HFF-Myc (cell line): ENCODE measurements around the gene SNX25.

Experiments used
- DNase-seq: peaks from one replicate; pipeline ENCODE4 v3.0.0-alpha.2; 2011; ENCODE audit warnings: low read depth; ENCODE audit errors: extremely low read depth
- H3K4me3 ChIP-seq: replicated peaks from 2 replicates; pipeline ENCODE4 v1.5.1; 2011; ENCODE audit warnings: low read depth, mild to moderate bottlenecking, control low read depth, low read length
- TF ChIP-seq, protein P1 (sequence below): IDR thresholded peaks from 2 replicates; pipeline ENCODE4 v1.5.1; 2012; ENCODE audit warnings: mild to moderate bottlenecking, low read depth, low read length, control low read depth; ENCODE audit errors: missing control alignments

The SNX25 gene

DNA sequence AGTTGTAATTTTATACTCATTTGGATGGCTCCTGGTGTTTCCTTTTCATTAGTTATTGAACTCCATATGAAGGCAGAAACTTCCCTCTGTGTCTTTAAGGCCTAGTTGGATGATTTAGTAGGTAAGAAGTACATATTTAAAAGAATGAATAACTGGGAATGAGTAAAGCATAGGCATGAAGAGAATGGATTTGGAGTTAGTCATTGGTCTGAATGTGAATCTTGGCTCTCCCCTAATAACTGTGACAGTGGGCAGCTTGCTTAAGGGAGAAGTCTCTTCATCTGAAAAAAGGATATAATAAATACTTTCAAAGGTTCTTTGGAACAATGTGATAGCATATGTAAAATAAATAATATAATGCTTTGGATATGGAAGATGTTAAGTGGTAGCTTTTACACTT is 13.2 kb downstream of the SNX25 start:
- TF ChIP-seq, protein P1, sequence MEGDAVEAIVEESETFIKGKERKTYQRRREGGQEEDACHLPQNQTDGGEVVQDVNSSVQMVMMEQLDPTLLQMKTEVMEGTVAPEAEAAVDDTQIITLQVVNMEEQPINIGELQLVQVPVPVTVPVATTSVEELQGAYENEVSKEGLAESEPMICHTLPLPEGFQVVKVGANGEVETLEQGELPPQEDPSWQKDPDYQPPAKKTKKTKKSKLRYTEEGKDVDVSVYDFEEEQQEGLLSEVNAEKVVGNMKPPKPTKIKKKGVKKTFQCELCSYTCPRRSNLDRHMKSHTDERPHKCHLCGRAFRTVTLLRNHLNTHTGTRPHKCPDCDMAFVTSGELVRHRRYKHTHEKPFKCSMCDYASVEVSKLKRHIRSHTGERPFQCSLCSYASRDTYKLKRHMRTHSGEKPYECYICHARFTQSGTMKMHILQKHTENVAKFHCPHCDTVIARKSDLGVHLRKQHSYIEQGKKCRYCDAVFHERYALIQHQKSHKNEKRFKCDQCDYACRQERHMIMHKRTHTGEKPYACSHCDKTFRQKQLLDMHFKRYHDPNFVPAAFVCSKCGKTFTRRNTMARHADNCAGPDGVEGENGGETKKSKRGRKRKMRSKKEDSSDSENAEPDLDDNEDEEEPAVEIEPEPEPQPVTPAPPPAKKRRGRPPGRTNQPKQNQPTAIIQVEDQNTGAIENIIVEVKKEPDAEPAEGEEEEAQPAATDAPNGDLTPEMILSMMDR: no peak
- DNase-seq: no peak

DNA sequence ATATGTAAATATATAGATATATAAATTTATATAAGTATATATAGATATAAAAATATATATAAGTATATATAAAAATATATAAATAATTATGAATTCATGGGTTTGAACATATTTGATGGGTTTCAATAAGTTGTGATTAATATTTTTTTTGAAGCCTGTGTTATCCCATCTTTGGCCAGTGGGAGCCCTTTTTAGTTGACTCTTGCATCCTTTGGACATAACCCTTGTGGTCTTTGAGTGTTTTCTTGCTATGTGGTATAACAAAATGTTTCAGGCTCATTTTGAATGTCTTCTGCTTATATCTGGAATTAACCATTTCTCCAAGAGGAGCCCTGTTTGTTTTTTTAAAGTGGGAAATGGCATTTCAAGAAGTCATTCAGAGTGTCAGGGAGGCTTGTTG is 15.2 kb downstream of the SNX25 start:
- no peak for DNase-seq
- no peak overlapping the region for H3K4me3 ChIP-seq
- TF ChIP-seq, protein P1: no peak

More for the DNA sequence above, 13.2 kb downstream of the SNX25 start:
- no peak overlapping the region for H3K4me3 ChIP-seq

DNA sequence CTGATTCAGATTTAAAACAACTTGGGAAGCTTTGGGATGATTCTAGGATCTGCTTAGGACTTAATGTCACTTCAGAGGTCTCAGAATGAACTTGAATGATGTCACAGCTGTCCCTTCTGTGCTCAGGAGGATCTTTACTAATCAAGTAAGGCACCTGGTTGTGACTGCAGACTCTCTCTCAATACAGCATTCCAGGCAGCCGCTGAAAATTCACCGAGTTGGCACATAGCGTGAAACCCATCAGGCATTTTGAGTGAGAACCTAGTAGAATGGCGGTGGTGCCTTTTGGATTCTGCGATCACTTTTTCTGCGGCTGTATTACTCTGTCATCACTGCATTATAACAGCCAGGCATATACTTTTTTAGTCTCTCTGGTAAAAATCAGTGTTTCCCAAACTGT is 16.5 kb downstream of the SNX25 start:
- TF ChIP-seq, protein P1: no peak
- no peak overlapping the region for H3K4me3 ChIP-seq

DNA sequence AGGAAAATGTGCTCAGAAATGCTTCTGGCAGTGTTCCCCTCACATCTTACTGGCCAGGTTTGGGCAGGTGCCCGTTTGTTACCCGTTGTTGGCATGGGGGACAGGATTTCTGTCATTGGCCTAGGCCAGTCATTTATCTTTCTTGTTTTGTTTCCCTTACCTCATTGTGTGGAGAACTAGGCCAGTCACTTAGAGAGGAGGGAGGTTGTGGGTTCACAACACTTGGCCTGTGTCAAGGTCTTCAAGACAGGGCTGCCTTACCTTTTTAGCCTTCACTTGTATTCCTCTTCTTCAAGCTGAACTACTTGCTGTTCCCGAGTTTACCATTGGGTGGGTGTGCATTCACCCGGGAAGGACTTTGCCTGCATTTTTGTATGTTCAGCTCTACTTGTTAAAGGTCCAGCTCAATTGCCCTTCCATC is 17.7 kb downstream of the SNX25 start:
- no peak overlapping the region for H3K4me3 ChIP-seq
- no peak for DNase-seq
- TF ChIP-seq, protein P1: no peak

More for the DNA sequence above, 16.5 kb downstream of the SNX25 start:
- DNase-seq: no peak

DNA sequence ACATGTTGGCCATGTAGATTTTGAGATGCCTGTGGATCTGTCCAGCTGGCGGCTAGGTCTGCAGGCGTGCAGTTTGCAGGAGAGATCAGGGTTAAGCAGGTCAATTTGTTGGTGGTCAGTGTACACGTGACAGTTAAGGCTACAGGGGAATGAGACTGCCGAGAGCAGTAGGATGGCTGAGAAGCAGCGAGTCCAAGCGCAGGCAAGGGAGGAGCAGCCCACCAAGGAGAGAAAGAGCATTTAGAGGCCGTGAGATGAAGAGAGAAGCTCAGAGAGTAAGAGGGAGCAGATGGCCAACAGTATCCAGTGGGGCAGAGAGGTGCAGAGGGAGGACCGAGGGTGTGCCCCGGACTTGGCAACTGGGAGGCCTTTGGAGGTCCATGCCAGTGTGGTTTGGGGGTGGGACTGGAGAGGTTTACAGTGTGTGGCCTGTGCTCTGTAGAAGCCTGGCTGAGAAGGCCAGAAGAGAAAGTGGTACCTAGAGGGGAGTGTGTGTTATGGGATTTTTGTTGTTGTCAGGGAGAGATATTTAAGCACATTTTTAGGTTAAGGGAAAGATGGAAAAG is 18.4 kb downstream of the SNX25 start:
- TF ChIP-seq, protein P1: no peak
- no peak for DNase-seq
- H3K4me3 ChIP-seq: no peak overlapping the region

DNA sequence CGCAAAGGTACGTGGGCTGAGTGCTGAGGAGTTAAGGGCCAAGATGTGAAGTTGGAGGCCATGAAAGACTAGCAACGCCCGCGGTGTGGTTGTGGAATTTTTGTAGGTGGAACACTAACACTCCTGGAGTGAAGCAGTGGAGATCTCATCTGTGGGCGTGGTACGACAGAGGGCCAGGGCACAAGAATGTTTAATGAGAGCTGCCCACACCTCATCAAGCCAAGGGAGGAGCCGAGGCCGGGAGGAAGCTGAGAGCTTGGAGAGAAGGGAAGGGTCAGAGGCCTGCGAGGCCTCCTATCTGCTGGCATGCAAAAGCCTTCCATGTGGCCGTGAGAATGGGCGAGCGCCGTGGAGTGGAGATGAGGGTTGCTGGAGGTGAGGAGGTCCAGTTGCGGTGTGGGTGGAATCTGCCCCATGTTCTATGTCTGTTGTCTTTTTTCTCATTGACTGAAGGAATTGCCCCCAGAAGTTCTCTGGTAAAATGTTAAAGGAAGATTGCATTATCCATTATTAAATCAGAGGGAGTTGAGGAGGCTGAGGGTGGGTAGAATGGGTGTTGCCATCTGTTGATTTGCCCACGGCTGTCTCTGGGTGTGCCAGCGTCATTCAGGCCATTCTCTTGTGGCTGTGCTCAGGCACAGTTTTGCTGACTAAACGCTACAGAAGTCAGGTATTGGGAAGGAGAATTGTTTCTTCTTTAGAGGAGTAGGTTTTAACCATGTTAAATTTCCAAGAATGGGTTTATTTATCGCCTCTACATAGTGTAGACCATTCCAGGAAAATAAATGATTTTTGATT is 19.8 kb downstream of the SNX25 start:
- TF ChIP-seq, protein P1: no peak
- DNase-seq: no peak
- H3K4me3 ChIP-seq: no peak overlapping the region
